Astrocyte (in vitro differentiated cells and primary cell): ENCODE results near the gene PDE9A. TPM values are rescaled to one million over a fixed set of nuclear protein-coding genes. Genes with fewer than 3 reads are reported as not detected.

Experiments used
- DNase-seq: peaks from one replicate; pipeline ENCODE4 v3.0.0-alpha.2; 2010; ENCODE audit warnings: low read depth
- FAIRE-seq: peaks from 2 replicates; lab custom pipeline; 2011; peaks lifted over from hg19 to GRCh38; lab: Jason Lieb, UNC
- H2AFZ ChIP-seq: 2 replicates; pipeline ENCODE4 v1.6.0; 2012; ENCODE audit warnings: low read depth, low read length, inconsistent platforms
- H3K27ac ChIP-seq: 2 replicates; pipeline ENCODE4 v1.5.1; 2011; ENCODE audit warnings: low read depth, low read length, inconsistent platforms
- H3K27me3 ChIP-seq: 2 replicates; pipeline ENCODE4 v1.6.0; 2011; ENCODE audit warnings: low read length, inconsistent platforms; ENCODE audit not compliant: insufficient read depth
- H3K36me3 ChIP-seq: 2 replicates; pipeline ENCODE4 v1.5.1; 2011; ENCODE audit warnings: low read length, inconsistent platforms; ENCODE audit not compliant: insufficient read depth
- H3K4me1 ChIP-seq: 2 replicates; pipeline ENCODE4 v1.5.1; 2011; ENCODE audit warnings: low read length, inconsistent platforms; ENCODE audit not compliant: insufficient read depth
- H3K4me2 ChIP-seq: 2 replicates; pipeline ENCODE4 v1.6.0; 2012; ENCODE audit warnings: low read length, inconsistent platforms
- H3K4me3 ChIP-seq: 2 replicates; pipeline ENCODE4 v1.5.1; 2011; ENCODE audit warnings: low read depth, mild to moderate bottlenecking, low read length, inconsistent platforms; ENCODE audit not compliant: insufficient read depth
- H3K79me2 ChIP-seq: 2 replicates; pipeline ENCODE4 v1.6.0; 2012; ENCODE audit warnings: mild to moderate bottlenecking, low read length, inconsistent platforms; ENCODE audit not compliant: insufficient read depth
- H3K9ac ChIP-seq: 2 replicates; pipeline ENCODE4 v1.6.0; 2012; ENCODE audit warnings: mild to moderate bottlenecking, low read length, inconsistent platforms
- H3K9me3 ChIP-seq: 2 replicates; pipeline ENCODE4 v1.5.1; 2012; ENCODE audit warnings: low read depth, mild to moderate bottlenecking, low read length, inconsistent platforms; ENCODE audit not compliant: insufficient read depth
- H4K20me1 ChIP-seq: 2 replicates; pipeline ENCODE4 v1.6.0; 2012; ENCODE audit warnings: low read length, inconsistent platforms; ENCODE audit not compliant: insufficient read depth
- H3K27ac Mint-ChIP-seq: one replicate; pipeline ENCODE4 v1.8.0; 2021; ENCODE audit warnings: mild to moderate bottlenecking, mixed read lengths; ENCODE audit not compliant: unreplicated experiment
- H3K27me3 Mint-ChIP-seq: one replicate; pipeline ENCODE4 v1.8.0; 2021; ENCODE audit warnings: low read depth, mixed read lengths; ENCODE audit not compliant: unreplicated experiment
- H3K36me3 Mint-ChIP-seq: one replicate; pipeline ENCODE4 v1.8.0; 2021; ENCODE audit warnings: low read depth, mixed read lengths; ENCODE audit not compliant: unreplicated experiment
- H3K4me1 Mint-ChIP-seq: one replicate; pipeline ENCODE4 v1.8.0; 2021; ENCODE audit warnings: low read depth, mixed read lengths; ENCODE audit not compliant: unreplicated experiment
- H3K4me3 Mint-ChIP-seq: one replicate; pipeline ENCODE4 v1.8.0; 2021; ENCODE audit warnings: mild to moderate bottlenecking, moderate library complexity, mixed read lengths; ENCODE audit not compliant: unreplicated experiment
- H3K9me3 Mint-ChIP-seq: one replicate; pipeline ENCODE4 v1.8.0; 2021; ENCODE audit warnings: mild to moderate bottlenecking, mixed read lengths; ENCODE audit not compliant: unreplicated experiment
- CTCF ChIP-seq: IDR thresholded peaks from 2 replicates; pipeline ENCODE4 v1.5.1; 2011; ENCODE audit warnings: low read depth, mild to moderate bottlenecking, inconsistent platforms, low read length, moderate library complexity; ENCODE audit not compliant: insufficient read depth
- EZH2 ChIP-seq: IDR thresholded peaks from 2 replicates; pipeline ENCODE4 v1.6.1; 2012; ENCODE audit warnings: mild to moderate bottlenecking, low read length, inconsistent platforms; ENCODE audit not compliant: insufficient read depth
- total RNA-seq: library from RNA; stranded (reverse); gene quantifications from 2 replicates; pipeline ENCODE4 v1.2.1, GENCODE V29; 2021

PDE9A gene
- total RNA-seq, 1 donor from 2014 or later, result 7.8 TPM

GRCh38 chr21:42703136-42703908 is 49.9 kb downstream of the PDE9A start:
- H3K4me3 ChIP-seq, result no peak overlapping the region
- no peaks in the 10 kb centered on the region for H4K20me1 ChIP-seq
- H3K27me3 ChIP-seq, result peaks cover 16% of the 10 kb centered on the region
- no peak for TF ChIP-seq CTCF
- no peak for TF ChIP-seq EZH2
- no peak overlapping the region for H3K27ac ChIP-seq
- DNase-seq (no peak), FAIRE-seq (no peak)
- Mint-ChIP-seq H3K4me1 (peaks cover 2% of the 10 kb centered on the region), H3K9me3 (peaks cover 26% of the 10 kb centered on the region), H3K27ac (no peak overlapping the region), H3K36me3 (peaks cover 11% of the 10 kb centered on the region), H3K27me3 (peaks cover 32% of the 10 kb centered on the region), H3K4me3 (no peak overlapping the region)
- no peaks in the 10 kb centered on the region for H3K36me3 ChIP-seq
- no peak overlapping the region for H2AFZ ChIP-seq
- H3K79me2 ChIP-seq, result no peaks in the 10 kb centered on the region
- H3K4me1 ChIP-seq, result no peaks in the 10 kb centered on the region
- no peak overlapping the region for H3K9ac ChIP-seq
- H3K4me2 ChIP-seq, result no peak overlapping the region
- no peaks in the 10 kb centered on the region for H3K9me3 ChIP-seq

- Histone ChIP-seq H4K20me1 (no peaks in the 10 kb centered on the region), H3K4me2 (no peak overlapping the region), H2AFZ (no peak overlapping the region), H3K27ac (no peak overlapping the region), H3K9me3 (no peaks in the 10 kb centered on the region), H3K36me3 (no peaks in the 10 kb centered on the region), H3K4me3 (no peak overlapping the region), H3K79me2 (no peaks in the 10 kb centered on the region), H3K27me3 (peaks cover 16% of the 10 kb centered on the region), H3K4me1 (no peaks in the 10 kb centered on the region), H3K9ac (no peak overlapping the region)
- H3K27me3 Mint-ChIP-seq, result peaks cover 30% of the 10 kb centered on the region
- DNase-seq (no peak), FAIRE-seq (no peak)
- no peak overlapping the region for H3K27ac Mint-ChIP-seq
- H3K9me3 Mint-ChIP-seq, result peaks cover 27% of the 10 kb centered on the region
- H3K36me3 Mint-ChIP-seq, result peaks cover 12% of the 10 kb centered on the region
- no peak overlapping the region for H3K4me3 Mint-ChIP-seq
- peaks cover 2% of the 10 kb centered on the region for H3K4me1 Mint-ChIP-seq
- TF ChIP-seq EZH2, result no peak
Measured at GRCh38 chr21:42703965-42704364, 50.5 kb downstream of the PDE9A start.

GRCh38 chr21:42704861-42705260 is 51.4 kb downstream of the PDE9A start:
- Histone ChIP-seq H3K4me1 (no peaks in the 10 kb centered on the region), H2AFZ (no peak overlapping the region)

More at GRCh38 chr21:42704861-42705260, 51.4 kb downstream of the PDE9A start:
- Histone ChIP-seq H3K4me2 (no peak overlapping the region), H3K36me3 (no peaks in the 10 kb centered on the region), H4K20me1 (no peaks in the 10 kb centered on the region), H3K9me3 (no peaks in the 10 kb centered on the region), H3K27me3 (peaks cover 16% of the 10 kb centered on the region), H3K27ac (no peak overlapping the region), H3K4me3 (no peak overlapping the region), H3K79me2 (no peaks in the 10 kb centered on the region), H3K9ac (no peak overlapping the region)
- Mint-ChIP-seq H3K4me1 (peaks cover 2% of the 10 kb centered on the region), H3K36me3 (peaks cover 13% of the 10 kb centered on the region), H3K27ac (no peak overlapping the region), H3K9me3 (peaks cover 29% of the 10 kb centered on the region), H3K4me3 (no peak overlapping the region), H3K27me3 (peaks cover 32% of the 10 kb centered on the region)
- FAIRE-seq, result no peak
- no peak for DNase-seq
- TF ChIP-seq CTCF, result no peak
